Trophoblast cell (in vitro differentiated cells and primary cell): ENCODE measurements around the gene GHSR.
A peak's percentile ranks its signal among the peaks of the same experiment; 100 is the strongest.

ENCODE experiments used
- DNase-seq, 2 donors: peaks; one replicate each; pipeline ENCODE4 v3.0.0-alpha.2; 2016
- H2AFZ ChIP-seq: 2 replicates; pipeline ENCODE4 v1.6.1; 2013; ENCODE audit warnings: low read length, moderate library complexity, mild to moderate bottlenecking; ENCODE audit not compliant: insufficient read depth, poor library complexity
- H2AK5ac ChIP-seq: 2 replicates; pipeline ENCODE4 v1.6.1; 2013; ENCODE audit warnings: mild to moderate bottlenecking, low read length
- H2BK120ac ChIP-seq: 2 replicates; pipeline ENCODE4 v1.6.1; 2013; ENCODE audit warnings: low read length, mild to moderate bottlenecking, moderate library complexity; ENCODE audit not compliant: insufficient read depth, poor library complexity
- H2BK12ac ChIP-seq: 2 replicates; pipeline ENCODE4 v1.6.1; 2013; ENCODE audit warnings: mild to moderate bottlenecking, low read length, moderate library complexity
- H2BK5ac ChIP-seq: 2 replicates; pipeline ENCODE4 v1.6.1; 2013; ENCODE audit warnings: low read length, low read depth, moderate library complexity, mild to moderate bottlenecking; ENCODE audit not compliant: poor library complexity
- H3K14ac ChIP-seq: 2 replicates; pipeline ENCODE4 v1.6.1; 2013; ENCODE audit warnings: mild to moderate bottlenecking, low read length
- H3K18ac ChIP-seq: 2 replicates; pipeline ENCODE4 v1.6.1; 2013; ENCODE audit warnings: mild to moderate bottlenecking, low read length
- H3K23ac ChIP-seq: 2 replicates; pipeline ENCODE4 v1.6.1; 2013; ENCODE audit warnings: low read length
- H3K27ac ChIP-seq: 2 replicates; pipeline ENCODE4 v1.5.1; 2013; ENCODE audit warnings: low read depth, mild to moderate bottlenecking, inconsistent platforms, low read length, moderate library complexity
- H3K27me3 ChIP-seq: 2 replicates; pipeline ENCODE4 v1.6.1; 2013; ENCODE audit warnings: inconsistent platforms, mild to moderate bottlenecking, low read length, moderate library complexity; ENCODE audit not compliant: insufficient read depth
- H3K36me3 ChIP-seq, 2 experiments: 1 replicate in 1 of 2; 2 replicates in 1 of 2; pipeline ENCODE4 v1.6.1; 2013; ENCODE audit warnings: low read length in 2 of 2, mild to moderate bottlenecking in 2 of 2, moderate library complexity in 1 of 2; ENCODE audit not compliant: insufficient read depth in 2 of 2, control insufficient read depth in 1 of 2
- H3K4ac ChIP-seq: 2 replicates; pipeline ENCODE4 v1.6.1; 2013; ENCODE audit warnings: low read depth, mild to moderate bottlenecking, low read length, moderate library complexity
- H3K4me1 ChIP-seq, 2 experiments: 1 replicate in 1 of 2; 2 replicates in 1 of 2; pipeline ENCODE4 v1.6.1; 2013; ENCODE audit warnings: low read length in 2 of 2, mild to moderate bottlenecking in 2 of 2, moderate library complexity in 1 of 2; ENCODE audit not compliant: insufficient read depth in 2 of 2, control insufficient read depth in 1 of 2
- H3K4me2 ChIP-seq: 2 replicates; pipeline ENCODE4 v1.6.1; 2013; ENCODE audit warnings: inconsistent platforms, mild to moderate bottlenecking, low read length, moderate library complexity
- H3K4me3 ChIP-seq: 2 replicates; pipeline ENCODE4 v1.5.1; 2013; ENCODE audit warnings: mild to moderate bottlenecking, low read depth, low read length, inconsistent platforms
- H3K79me1 ChIP-seq: one replicate; pipeline ENCODE4 v1.6.1; 2013; ENCODE audit warnings: low read length
- H3K79me2 ChIP-seq: 2 replicates; pipeline ENCODE4 v1.6.1; 2013; ENCODE audit warnings: low read length, mild to moderate bottlenecking; ENCODE audit not compliant: control insufficient read depth, insufficient read depth, poor library complexity
- H3K9ac ChIP-seq: 2 replicates; pipeline ENCODE4 v1.6.1; 2013; ENCODE audit warnings: mild to moderate bottlenecking, low read length
- H3K9me3 ChIP-seq: 2 replicates; pipeline ENCODE4 v1.6.1; 2013; ENCODE audit warnings: low read depth, mild to moderate bottlenecking, control low read depth, inconsistent platforms, low read length; ENCODE audit not compliant: insufficient read depth
- H4K12ac ChIP-seq: 2 replicates; pipeline ENCODE4 v1.6.1; 2013; ENCODE audit warnings: low read depth, mild to moderate bottlenecking, low read length, moderate library complexity
- H4K8ac ChIP-seq: 2 replicates; pipeline ENCODE4 v1.6.1; 2013; ENCODE audit warnings: low read depth, mild to moderate bottlenecking, low read length, moderate library complexity
- H4K91ac ChIP-seq: one replicate; pipeline ENCODE4 v1.6.1; 2013; ENCODE audit warnings: low read depth, mild to moderate bottlenecking, low read length, moderate library complexity
- WGBS: extraction: QIAGEN DNeasy Blood & Tissue Kit; methylation state at CpG from one replicate; pipeline ENCODE4 v1.1.7; 2013; ENCODE audit warnings: missing lambda C conversion rate; ENCODE audit not compliant: insufficient read length, insufficient coverage; ENCODE audit errors: extremely low coverage; 5-methylcytosine and 5-hydroxymethylcytosine counted together

Gene GHSR

DNA sequence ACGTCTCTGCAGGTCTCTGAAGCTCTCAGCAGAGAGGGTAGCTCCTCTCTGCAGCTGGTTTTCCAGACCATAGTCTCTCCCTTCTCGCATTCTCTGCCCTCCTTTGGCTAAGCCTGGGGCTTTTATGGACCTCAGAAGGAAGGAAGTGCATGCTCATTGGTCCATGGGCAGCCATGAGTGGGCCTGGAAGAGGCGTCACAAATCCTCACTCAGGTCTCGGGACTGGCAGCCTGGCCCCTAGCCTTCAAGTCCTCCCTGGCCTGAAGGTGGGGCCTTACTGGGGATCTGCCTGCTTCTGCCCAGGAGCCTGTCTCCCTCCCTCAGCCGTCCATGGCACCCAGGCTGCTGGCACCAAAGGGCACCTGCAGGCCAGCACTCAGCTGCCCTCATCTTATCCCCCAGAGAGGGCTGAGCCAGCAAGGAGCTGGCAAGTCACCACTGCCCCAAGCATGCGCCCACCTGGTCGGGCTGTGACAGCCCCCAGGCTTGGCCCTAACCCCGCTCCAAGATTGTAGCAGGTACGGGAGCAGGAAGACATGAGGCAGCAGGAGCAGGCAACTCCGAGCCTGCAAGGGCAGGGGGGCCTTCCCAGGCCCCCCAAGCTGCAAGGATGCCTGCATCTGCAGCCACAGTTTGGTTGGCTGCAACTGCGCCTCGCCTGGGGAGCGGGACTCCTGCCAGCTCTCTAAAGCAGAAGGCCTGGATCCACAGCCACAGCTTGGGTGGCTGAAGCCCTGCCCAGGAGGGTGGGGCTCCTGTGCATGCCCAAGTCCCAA lies 37.4 kb downstream of the GHSR start:
- WGBS, result no CpG with 5 or more reads among the region's 13 CpGs
- Histone ChIP-seq H3K4me1 (no peaks in the 10 kb centered on the region), H2BK120ac (no peak overlapping the region), H2AK5ac (no peak overlapping the region), H3K9me3 (no peaks in the 10 kb centered on the region), H2BK12ac (no peak overlapping the region), H3K27ac (no peak overlapping the region), H3K4me3 (no peak overlapping the region), H3K79me2 (no peaks in the 10 kb centered on the region), H2AFZ (no peak overlapping the region), H3K79me1 (no peaks in the 10 kb centered on the region), H3K18ac (no peak overlapping the region), H4K8ac (no peak overlapping the region), H3K27me3 (no peaks in the 10 kb centered on the region), H3K4ac (no peak overlapping the region), H3K9ac (no peak overlapping the region), H2BK5ac (no peak overlapping the region), H3K14ac (no peak overlapping the region), H4K91ac (no peak overlapping the region), H3K36me3 (no peaks in the 10 kb centered on the region), H3K23ac (no peak overlapping the region), H4K12ac (no peak overlapping the region), H3K4me2 (no peak overlapping the region)
- DNase-seq, result peak in 1 of 2 donors; percentile 44

- Histone ChIP-seq H3K18ac (no peak overlapping the region), H3K14ac (no peak overlapping the region), H3K79me2 (no peaks in the 10 kb centered on the region), H3K4ac (no peak overlapping the region), H2AK5ac (no peak overlapping the region), H3K36me3 (no peaks in the 10 kb centered on the region), H3K27ac (no peak overlapping the region), H3K4me3 (no peak overlapping the region), H3K4me1 (no peaks in the 10 kb centered on the region), H3K23ac (no peak overlapping the region), H2BK12ac (no peak overlapping the region), H2AFZ (no peak overlapping the region), H3K9me3 (no peaks in the 10 kb centered on the region), H3K27me3 (no peaks in the 10 kb centered on the region), H4K12ac (no peak overlapping the region), H3K79me1 (no peaks in the 10 kb centered on the region), H4K91ac (no peak overlapping the region), H3K9ac (no peak overlapping the region), H2BK120ac (no peak overlapping the region), H2BK5ac (no peak overlapping the region), H4K8ac (no peak overlapping the region), H3K4me2 (no peak overlapping the region)
- no peak for DNase-seq
- no CpG with 5 or more reads among the region's 3 CpGs for WGBS
Observed at GRCh38 chr3:172407872-172408271, 40.4 kb downstream of the GHSR start.

DNA sequence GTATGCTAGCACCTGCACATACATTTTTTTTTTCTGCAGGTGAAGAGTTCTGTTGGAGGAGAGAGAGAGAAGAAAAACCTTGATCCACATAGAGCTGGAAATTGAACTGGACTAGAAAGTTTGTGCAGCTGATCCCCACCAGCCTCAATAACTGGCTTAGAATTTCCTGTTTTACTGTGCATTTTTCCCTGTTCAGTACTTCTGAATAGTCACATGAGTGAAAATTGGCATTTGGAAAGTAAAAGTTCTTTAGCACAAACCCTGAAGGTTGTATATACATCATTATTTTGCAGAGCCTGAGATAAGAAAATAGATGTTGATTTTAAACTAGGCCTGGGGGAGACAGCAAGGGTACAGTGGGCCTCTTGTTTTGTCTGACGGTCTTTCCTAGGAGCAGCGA lies 42.3 kb downstream of the GHSR start:
- Histone ChIP-seq H3K14ac (no peak overlapping the region), H3K79me1 (no peaks in the 10 kb centered on the region), H4K91ac (no peak overlapping the region), H4K8ac (no peak overlapping the region), H2BK120ac (no peak overlapping the region), H2AK5ac (no peak overlapping the region), H3K4me2 (no peak overlapping the region), H3K4me1 (no peaks in the 10 kb centered on the region), H4K12ac (no peak overlapping the region), H2BK12ac (no peak overlapping the region), H3K27me3 (no peaks in the 10 kb centered on the region), H3K79me2 (no peaks in the 10 kb centered on the region), H3K9me3 (no peaks in the 10 kb centered on the region), H3K23ac (no peak overlapping the region), H2AFZ (no peak overlapping the region), H3K18ac (no peak overlapping the region), H2BK5ac (no peak overlapping the region), H3K4ac (no peak overlapping the region), H3K9ac (no peak overlapping the region), H3K27ac (no peak overlapping the region), H3K36me3 (no peaks in the 10 kb centered on the region), H3K4me3 (no peak overlapping the region)
- DNase-seq, result no peak
- no CpG with 5 or more reads among the region's 2 CpGs for WGBS

DNA sequence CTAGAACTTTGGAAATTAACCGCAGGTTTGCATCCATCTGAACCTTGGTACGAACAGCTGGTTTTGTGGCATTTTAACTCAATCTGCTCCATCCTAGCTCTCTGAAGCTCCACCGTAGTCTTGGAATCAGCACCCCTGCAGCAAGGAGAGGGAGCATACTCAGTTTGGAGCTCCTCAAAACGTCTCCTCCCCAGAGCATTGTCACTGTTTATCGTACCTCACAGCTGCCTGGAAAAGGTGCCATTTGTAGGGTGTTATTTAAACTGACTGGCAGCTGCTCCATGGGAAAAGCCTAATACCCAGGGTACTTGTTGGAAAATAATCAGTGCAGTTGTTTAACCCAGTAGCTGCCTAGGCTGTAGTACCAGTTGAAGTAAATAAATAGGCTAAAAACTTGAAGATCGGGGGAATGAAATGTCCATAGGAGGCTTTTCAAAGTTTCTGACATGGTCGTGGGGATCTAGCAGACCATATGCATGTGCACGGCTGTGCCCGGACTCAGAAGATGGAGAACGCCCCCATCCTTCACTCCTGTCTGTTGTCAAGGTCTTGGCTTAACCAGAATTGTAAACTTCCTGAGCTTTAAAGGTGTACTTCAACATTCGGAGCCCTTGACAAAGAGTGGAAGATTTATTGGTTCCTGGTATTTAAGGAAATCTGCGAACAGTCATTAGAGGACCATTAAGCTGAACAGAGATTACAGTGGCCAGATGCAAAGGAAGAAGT lies 43.9 kb downstream of the GHSR start:
- Histone ChIP-seq H4K91ac (no peak overlapping the region), H2AK5ac (no peak overlapping the region), H4K8ac (no peak overlapping the region), H3K9me3 (no peaks in the 10 kb centered on the region), H3K4me2 (no peak overlapping the region), H3K4me3 (no peak overlapping the region), H3K4ac (no peak overlapping the region), H3K79me2 (no peaks in the 10 kb centered on the region), H2BK12ac (no peak overlapping the region), H3K27me3 (no peaks in the 10 kb centered on the region), H2AFZ (no peak overlapping the region), H3K79me1 (no peaks in the 10 kb centered on the region), H3K14ac (no peak overlapping the region), H4K12ac (no peak overlapping the region), H3K4me1 (no peaks in the 10 kb centered on the region), H2BK5ac (no peak overlapping the region), H3K27ac (no peak overlapping the region), H3K36me3 (no peaks in the 10 kb centered on the region), H3K18ac (no peak overlapping the region), H2BK120ac (no peak overlapping the region), H3K23ac (no peak overlapping the region), H3K9ac (no peak overlapping the region)
- DNase-seq, result no peak
- WGBS, result no CpG with 5 or more reads among the region's 12 CpGs
